Peyer's patch (tissue), 4 donors: ENCODE data around the gene CILP2. TPM values are rescaled to one million over a fixed set of nuclear protein-coding genes. Genes with fewer than 3 reads are reported as not detected.

Experiments used
- DNase-seq, 3 donors: peaks; one replicate each; pipeline ENCODE4 v3.0.0-alpha.2; 2017 to 2019
- H3K27ac ChIP-seq, 4 donors: fragments of 200-600 bp; sonication (generic); one replicate each; pipeline ENCODE4 v1.5.1; 2016 to 2019
- H3K27me3 ChIP-seq, 2 donors: fragments of 200-600 bp; sonication (generic); one replicate each; pipeline ENCODE4 v1.5.1; 2019
- H3K36me3 ChIP-seq, 3 donors: fragments of 200-600 bp; sonication (generic); one replicate each; pipeline ENCODE4 v1.5.1; 2016 to 2019
- H3K4me1 ChIP-seq, 4 donors: fragments of 200-600 bp; sonication (generic); one replicate each; pipeline ENCODE4 v1.5.1; 2016 to 2019
- H3K4me3 ChIP-seq, 4 donors: fragments of 200-600 bp; sonication (generic); 1 replicate in 3 of 4; 2 replicates in 1 of 4; pipeline ENCODE4 v1.5.1; 2016 to 2019; ENCODE audit warnings: mild to moderate bottlenecking in 1 of 4
- H3K9me3 ChIP-seq, 4 donors: fragments of 200-600 bp; sonication (generic); one replicate each; pipeline ENCODE4 v1.5.1; 2016 to 2019; ENCODE audit warnings: mild to moderate bottlenecking in 1 of 4
- POLR2A ChIP-seq, 2 donors: fragments of 450-650 bp; IDR thresholded peaks; one replicate each; pipeline ENCODE4 v1.5.1; 2017; ENCODE audit warnings: antibody characterized with exemption in 2 of 2, mild to moderate bottlenecking in 2 of 2, moderate library complexity in 2 of 2
- total RNA-seq, 4 donors: library from RNA; depleted of rRNA; stranded (reverse); fragments of >200 nt; gene quantifications; one replicate each; pipeline ENCODE4 v1.1.0, GENCODE V29; 2016
- TF ChIP-seq, protein P1 (sequence below), 6 experiments: fragments of 450-650 bp in 4 of 6; fragments of 200-600 bp in 2 of 6; sonication (generic) in 1 of 6; IDR thresholded peaks; one replicate each; pipeline ENCODE4 v1.5.1; 2017 to 2019; ENCODE audit warnings: antibody characterized with exemption in 6 of 6, mild to moderate bottlenecking in 3 of 6, moderate library complexity in 1 of 6

CILP2 gene
- total RNA-seq, 4 donors from 2014 or later = not detected

DNA sequence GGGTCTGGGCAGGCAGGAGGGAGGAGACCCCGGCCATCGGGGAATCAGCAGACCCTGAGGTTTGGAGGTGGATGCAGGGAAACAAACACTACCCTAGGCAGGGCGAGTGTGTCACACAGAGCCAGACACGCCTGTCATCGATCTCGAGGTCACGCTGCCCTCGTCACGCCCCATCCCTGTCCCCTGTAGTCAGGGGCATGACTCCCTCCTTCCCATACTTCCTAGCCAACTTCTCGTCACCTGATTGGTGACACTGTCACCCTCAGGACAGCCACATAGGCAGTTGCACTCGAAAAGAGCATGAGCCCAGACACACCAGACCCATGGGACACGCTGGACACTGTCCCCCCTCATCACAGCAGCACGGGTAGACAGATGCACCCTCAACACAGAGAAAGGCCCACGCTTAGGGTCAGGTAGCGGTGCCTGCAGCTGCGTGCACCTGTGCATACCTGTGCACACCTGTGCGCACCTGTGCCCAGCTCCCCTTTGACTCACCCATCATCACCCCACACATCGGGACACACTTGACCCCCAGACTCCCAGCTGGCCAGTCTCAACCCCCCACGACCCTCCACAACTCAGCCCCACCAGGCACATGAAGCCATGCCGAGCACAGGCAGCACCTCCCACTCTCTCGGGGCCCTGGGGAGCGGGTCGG lies 11.9 kb downstream of the CILP2 start:
- no peak for DNase-seq
- no peaks in the 10 kb centered on the region for H3K36me3 ChIP-seq
- no peaks in the 10 kb centered on the region for H3K27me3 ChIP-seq
- no peaks in the 10 kb centered on the region for H3K9me3 ChIP-seq
- no peak overlapping the region for H3K27ac ChIP-seq
- H3K4me3 ChIP-seq = no peak overlapping the region
- no peaks in the 10 kb centered on the region for H3K4me1 ChIP-seq
- TF ChIP-seq, protein P1, sequence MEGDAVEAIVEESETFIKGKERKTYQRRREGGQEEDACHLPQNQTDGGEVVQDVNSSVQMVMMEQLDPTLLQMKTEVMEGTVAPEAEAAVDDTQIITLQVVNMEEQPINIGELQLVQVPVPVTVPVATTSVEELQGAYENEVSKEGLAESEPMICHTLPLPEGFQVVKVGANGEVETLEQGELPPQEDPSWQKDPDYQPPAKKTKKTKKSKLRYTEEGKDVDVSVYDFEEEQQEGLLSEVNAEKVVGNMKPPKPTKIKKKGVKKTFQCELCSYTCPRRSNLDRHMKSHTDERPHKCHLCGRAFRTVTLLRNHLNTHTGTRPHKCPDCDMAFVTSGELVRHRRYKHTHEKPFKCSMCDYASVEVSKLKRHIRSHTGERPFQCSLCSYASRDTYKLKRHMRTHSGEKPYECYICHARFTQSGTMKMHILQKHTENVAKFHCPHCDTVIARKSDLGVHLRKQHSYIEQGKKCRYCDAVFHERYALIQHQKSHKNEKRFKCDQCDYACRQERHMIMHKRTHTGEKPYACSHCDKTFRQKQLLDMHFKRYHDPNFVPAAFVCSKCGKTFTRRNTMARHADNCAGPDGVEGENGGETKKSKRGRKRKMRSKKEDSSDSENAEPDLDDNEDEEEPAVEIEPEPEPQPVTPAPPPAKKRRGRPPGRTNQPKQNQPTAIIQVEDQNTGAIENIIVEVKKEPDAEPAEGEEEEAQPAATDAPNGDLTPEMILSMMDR (IDR thresholded peaks at IDR 0.05) = no peak
- no peak for TF ChIP-seq POLR2A (IDR thresholded peaks at IDR 0.05)

- no peak overlapping the region for H3K27ac ChIP-seq
- H3K9me3 ChIP-seq = no peaks in the 10 kb centered on the region
- no peak overlapping the region for H3K4me3 ChIP-seq
- H3K36me3 ChIP-seq = no peaks in the 10 kb centered on the region
- no peaks in the 10 kb centered on the region for H3K27me3 ChIP-seq
- no peak for DNase-seq
- H3K4me1 ChIP-seq = no peaks in the 10 kb centered on the region
- no peak for TF ChIP-seq POLR2A (IDR thresholded peaks at IDR 0.05)
- TF ChIP-seq, protein P1 (IDR thresholded peaks at IDR 0.05) = no peak
Observed at GRCh38 chr19:19550485-19550929, 12.4 kb downstream of the CILP2 start.

DNA sequence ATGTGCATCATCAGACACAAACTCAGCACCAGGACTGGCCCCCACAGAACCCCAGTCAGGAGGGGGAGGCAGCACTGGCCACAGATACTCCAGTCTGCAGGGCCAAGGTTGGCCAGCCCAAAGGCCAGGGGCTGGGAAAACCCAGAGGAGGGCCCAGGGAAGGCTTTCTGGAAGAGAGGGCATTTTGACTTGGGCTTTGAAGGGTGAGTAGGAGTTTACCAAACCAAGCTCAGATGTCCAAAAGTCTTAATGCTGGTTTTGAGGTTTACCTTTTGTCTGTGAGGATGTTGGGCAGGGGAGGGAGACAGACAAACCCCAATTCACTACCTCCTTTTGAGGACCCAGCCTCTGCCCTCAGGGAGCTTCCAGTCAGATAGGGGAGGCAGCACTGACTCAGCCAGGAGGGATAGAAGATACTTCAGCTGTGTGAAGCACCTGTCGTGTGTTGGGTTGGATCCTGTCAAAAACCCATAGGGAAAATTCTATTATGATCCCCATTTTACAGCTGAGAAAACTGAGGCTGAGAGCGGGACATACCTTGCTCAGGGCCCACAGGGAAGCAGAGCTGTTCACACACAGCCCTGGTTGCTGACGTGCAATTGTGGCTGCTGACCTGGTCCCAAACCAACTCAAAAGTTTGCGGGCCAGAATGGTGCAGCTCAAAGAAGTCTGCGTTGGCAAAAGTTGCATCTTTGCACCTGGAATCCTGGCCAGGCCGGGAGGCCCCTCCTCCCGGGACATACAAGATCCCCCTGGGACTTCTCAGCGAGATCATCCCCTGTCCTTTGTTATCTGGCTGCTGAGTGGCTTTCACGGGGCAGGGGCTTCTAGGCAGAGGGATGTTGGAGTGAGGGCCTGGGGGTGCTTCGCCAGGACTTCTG lies 13.1 kb downstream of the CILP2 start:
- H3K4me3 ChIP-seq = no peak overlapping the region
- no peaks in the 10 kb centered on the region for H3K4me1 ChIP-seq
- H3K27me3 ChIP-seq = no peaks in the 10 kb centered on the region
- no peak for DNase-seq
- H3K9me3 ChIP-seq = no peaks in the 10 kb centered on the region
- H3K36me3 ChIP-seq = no peaks in the 10 kb centered on the region
- no peak for TF ChIP-seq POLR2A (IDR thresholded peaks at IDR 0.05)
- TF ChIP-seq, protein P1 (IDR thresholded peaks at IDR 0.05) = no peak
- H3K27ac ChIP-seq = no peak overlapping the region

DNA sequence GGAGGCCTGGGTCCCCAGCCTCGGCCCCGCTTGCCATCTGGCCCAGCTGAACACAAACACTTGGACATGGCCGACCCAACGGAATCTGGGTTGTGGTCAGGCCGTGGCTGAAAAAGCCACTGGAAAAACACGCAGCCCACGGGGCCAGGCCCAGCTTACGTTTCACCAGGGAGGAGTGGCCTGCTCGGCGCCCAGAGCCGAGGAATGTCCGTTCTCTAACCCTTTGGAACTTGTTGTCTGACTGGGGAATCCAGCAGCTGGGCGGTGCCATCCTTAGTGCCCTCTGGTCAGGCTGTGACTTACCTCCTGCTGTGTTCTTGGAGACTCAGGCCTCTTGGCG lies 13.8 kb downstream of the CILP2 start:
- TF ChIP-seq, protein P1 (IDR thresholded peaks at IDR 0.05) = no peak
- no peak for TF ChIP-seq POLR2A (IDR thresholded peaks at IDR 0.05)
- Histone ChIP-seq H3K36me3 (no peaks in the 10 kb centered on the region), H3K27me3 (no peaks in the 10 kb centered on the region), H3K27ac (no peak overlapping the region), H3K9me3 (no peaks in the 10 kb centered on the region), H3K4me3 (no peak overlapping the region), H3K4me1 (no peaks in the 10 kb centered on the region)
- DNase-seq = no peak

GRCh38 chr19:19552798-19553197 lies 14.7 kb downstream of the CILP2 start:
- Histone ChIP-seq H3K27me3 (no peaks in the 10 kb centered on the region), H3K27ac (no peak overlapping the region), H3K4me3 (no peak overlapping the region), H3K36me3 (no peaks in the 10 kb centered on the region), H3K9me3 (no peaks in the 10 kb centered on the region), H3K4me1 (no peaks in the 10 kb centered on the region)
- DNase-seq = peak in 1 of 3 donors; percentile 69
- no peak for TF ChIP-seq POLR2A (IDR thresholded peaks at IDR 0.05)
- TF ChIP-seq, protein P1 (IDR thresholded peaks at IDR 0.05) = peak; percentile 17 to 53 (median 43)
